H9 (cell line): Measurements from ENCODE around the gene OR2M3. TPM values are rescaled to one million over a fixed set of nuclear protein-coding genes. Genes with fewer than 3 reads are reported as not detected.

ENCODE experiments used
- DNase-seq: peaks from one replicate; pipeline ENCODE4 v3.0.0-alpha.2; 2017
- H2AFZ ChIP-seq: one replicate; pipeline ENCODE4 v1.6.1; 2013; ENCODE audit warnings: mild to moderate bottlenecking, low read length, control low read depth, moderate library complexity
- H2AK5ac ChIP-seq: 2 replicates; pipeline ENCODE4 v1.6.1; 2013; ENCODE audit warnings: low read length, control low read depth, mixed read lengths; ENCODE audit not compliant: insufficient read length
- H2BK120ac ChIP-seq: one replicate; pipeline ENCODE4 v1.6.1; 2013; ENCODE audit warnings: low read depth, mild to moderate bottlenecking, low read length, control low read depth, inconsistent platforms; ENCODE audit not compliant: poor library complexity, severe bottlenecking
- H2BK12ac ChIP-seq: 2 replicates; pipeline ENCODE4 v1.6.1; 2013; ENCODE audit warnings: low read length, control low read depth, mixed read lengths, low read depth; ENCODE audit not compliant: insufficient read length
- H2BK15ac ChIP-seq: 2 replicates; pipeline ENCODE4 v1.6.1; 2013; ENCODE audit warnings: low read depth, low read length, control low read depth
- H2BK20ac ChIP-seq: one replicate; pipeline ENCODE4 v1.6.1; 2013; ENCODE audit warnings: low read depth, mild to moderate bottlenecking, low read length, control low read depth, inconsistent platforms; ENCODE audit not compliant: poor library complexity, severe bottlenecking
- H2BK5ac ChIP-seq: 2 replicates; pipeline ENCODE4 v1.6.1; 2013; ENCODE audit warnings: low read length, control low read depth, mixed read lengths; ENCODE audit not compliant: insufficient read length
- H3K14ac ChIP-seq: 2 replicates; pipeline ENCODE4 v1.6.1; 2013; ENCODE audit warnings: low read length, control low read depth; ENCODE audit not compliant: insufficient read depth
- H3K18ac ChIP-seq: 2 replicates; pipeline ENCODE4 v1.6.1; 2013; ENCODE audit warnings: low read depth, mild to moderate bottlenecking, mixed read lengths, low read length, control low read depth; ENCODE audit not compliant: insufficient read length
- H3K23ac ChIP-seq: 2 replicates; pipeline ENCODE4 v1.6.1; 2013; ENCODE audit warnings: low read length, control low read depth, mixed read lengths, low read depth; ENCODE audit not compliant: insufficient read length
- H3K23me2 ChIP-seq: 2 replicates; pipeline ENCODE4 v1.6.1; 2013; ENCODE audit warnings: low read depth, mild to moderate bottlenecking, mixed read lengths, low read length, control low read depth; ENCODE audit not compliant: insufficient read length, poor library complexity, severe bottlenecking
- H3K27ac ChIP-seq: 2 replicates; pipeline ENCODE4 v1.5.1; 2013; ENCODE audit warnings: low read length, control low read depth, mixed read lengths, low read depth; ENCODE audit not compliant: insufficient read length
- H3K27me3 ChIP-seq: 2 replicates; pipeline ENCODE4 v1.6.1; 2013; ENCODE audit warnings: low read length, control low read depth, inconsistent platforms; ENCODE audit not compliant: insufficient read depth
- H3K4ac ChIP-seq: 2 replicates; pipeline ENCODE4 v1.6.1; 2013; ENCODE audit warnings: low read depth, mild to moderate bottlenecking, control low read depth, inconsistent platforms, low read length, moderate library complexity
- H3K4me1 ChIP-seq: 2 replicates; pipeline ENCODE4 v1.6.1; 2013; ENCODE audit warnings: low read length, control low read depth, inconsistent platforms; ENCODE audit not compliant: insufficient read depth
- H3K4me2 ChIP-seq: 2 replicates; pipeline ENCODE4 v1.6.1; 2013; ENCODE audit warnings: low read length, control low read depth, mixed read lengths; ENCODE audit not compliant: insufficient read length, insufficient read depth
- H3K56ac ChIP-seq: 2 replicates; pipeline ENCODE4 v1.6.1; 2013; ENCODE audit warnings: low read depth, mild to moderate bottlenecking, mixed read lengths, low read length, control low read depth; ENCODE audit not compliant: insufficient read length
- H3K79me1 ChIP-seq: 2 replicates; pipeline ENCODE4 v1.6.1; 2013; ENCODE audit warnings: low read depth, mild to moderate bottlenecking, moderate library complexity, low read length, control low read depth, inconsistent platforms; ENCODE audit not compliant: insufficient read depth, poor library complexity, severe bottlenecking
- H3K79me2 ChIP-seq: 2 replicates; pipeline ENCODE4 v1.6.1; 2013; ENCODE audit warnings: low read length, control low read depth, inconsistent platforms; ENCODE audit not compliant: insufficient read depth
- H3K9ac ChIP-seq: 2 replicates; pipeline ENCODE4 v1.6.1; 2013; ENCODE audit warnings: low read length, control low read depth, mixed read lengths; ENCODE audit not compliant: insufficient read length; ENCODE audit errors: extremely low read depth
- H3K9me3 ChIP-seq: one replicate; pipeline ENCODE4 v1.6.1; 2013; ENCODE audit warnings: low read depth, low read length, inconsistent platforms; ENCODE audit not compliant: control insufficient read depth
- H3T11ph ChIP-seq: one replicate; pipeline ENCODE4 v1.6.1; 2013; ENCODE audit warnings: mild to moderate bottlenecking, low read length, control low read depth, inconsistent platforms
- H4K20me1 ChIP-seq: one replicate; pipeline ENCODE4 v1.6.1; 2013; ENCODE audit not compliant: control insufficient read depth, insufficient read length, insufficient read depth
- H4K5ac ChIP-seq: 2 replicates; pipeline ENCODE4 v1.6.1; 2013; ENCODE audit warnings: low read depth, mild to moderate bottlenecking, mixed read lengths, low read length, control low read depth; ENCODE audit not compliant: insufficient read length
- H4K8ac ChIP-seq: replicated peaks from 2 replicates; pipeline ENCODE4 v1.6.1; 2013; ENCODE audit warnings: low read length, control low read depth, mixed read lengths, low read depth; ENCODE audit not compliant: insufficient read length
- H4K91ac ChIP-seq: 2 replicates; pipeline ENCODE4 v1.6.1; 2013; ENCODE audit warnings: low read depth, mild to moderate bottlenecking, moderate library complexity, mixed read lengths, low read length, control low read depth; ENCODE audit not compliant: insufficient read length
- H3K27ac Mint-ChIP-seq, 3 experiments: 2 replicates in 2 of 3; 3 replicates in 1 of 3; pipeline ENCODE4 v1.8.0; 2020 to 2021; ENCODE audit warnings: mixed read lengths in 3 of 3, mild to moderate bottlenecking in 1 of 3, moderate library complexity in 1 of 3
- H3K27me3 Mint-ChIP-seq: 2 replicates; pipeline ENCODE4 v1.8.0; 2021; ENCODE audit warnings: low read depth, mild to moderate bottlenecking, moderate library complexity, mixed read lengths
- H3K36me3 Mint-ChIP-seq, 3 experiments: 2 replicates in 2 of 3; 3 replicates in 1 of 3; pipeline ENCODE4 v1.8.0; 2020 to 2021; ENCODE audit warnings: low read depth in 3 of 3, mixed read lengths in 3 of 3; ENCODE audit not compliant: insufficient read depth in 1 of 3
- H3K4me1 Mint-ChIP-seq, 2 experiments: 2 replicates each; pipeline ENCODE4 v1.8.0; 2020; ENCODE audit warnings: mixed read lengths in 2 of 2
- H3K4me3 Mint-ChIP-seq, 2 experiments: 2 replicates in 1 of 2; 3 replicates in 1 of 2; pipeline ENCODE4 v1.8.0; 2020 to 2021; ENCODE audit warnings: mild to moderate bottlenecking in 2 of 2, mixed read lengths in 2 of 2, moderate library complexity in 1 of 2
- H3K9me3 Mint-ChIP-seq, 2 experiments: 2 replicates in 1 of 2; 3 replicates in 1 of 2; pipeline ENCODE4 v1.8.0; 2020; ENCODE audit warnings: mild to moderate bottlenecking in 2 of 2, mixed read lengths in 2 of 2, moderate library complexity in 1 of 2
- WGBS: extraction: QIAGEN DNeasy Blood & Tissue Kit; methylation state at CpG from one replicate; pipeline ENCODE4 v1.1.7; 2013; ENCODE audit warnings: missing lambda C conversion rate, low lambda C conversion rate, mixed read lengths; ENCODE audit not compliant: insufficient read length; ENCODE audit errors: extremely low coverage; 5-methylcytosine and 5-hydroxymethylcytosine counted together
- total RNA-seq: library from RNA; stranded (reverse); gene quantifications from 2 replicates; pipeline ENCODE4 v1.2.1, GENCODE V29; 2021
- TF ChIP-seq, protein P1 (sequence below): fragments of 200-600 bp; sonication (generic); conservative IDR thresholded peaks from 3 replicates; pipeline ENCODE4 v1.8.0; 2021; ENCODE audit warnings: antibody characterized with exemption, mild to moderate bottlenecking

Gene OR2M3
- total RNA-seq, 1 experiment from 2014 or later, result not detected

- H2BK12ac ChIP-seq, result no peak overlapping the region
- no peaks in the 10 kb centered on the region; the same call in none of the 2 replicates for H3K27me3 Mint-ChIP-seq
- H3K23ac ChIP-seq, result no peak overlapping the region
- H4K5ac ChIP-seq, result no peak overlapping the region
- no peak overlapping the region for H3K18ac ChIP-seq
- H4K20me1 ChIP-seq, result no peaks in the 10 kb centered on the region
- no peak overlapping the region for H3K4me3 Mint-ChIP-seq
- WGBS, result no CpG with 5 or more reads among the region's 7 CpGs
- H3K79me1 ChIP-seq, result no peaks in the 10 kb centered on the region
- no peak overlapping the region for H3K4ac ChIP-seq
- no peak overlapping the region for H3T11ph ChIP-seq
- no peak overlapping the region for H2AK5ac ChIP-seq
- no peak overlapping the region for H2AFZ ChIP-seq
- H3K4me2 ChIP-seq, result no peak overlapping the region
- TF ChIP-seq, protein P1, sequence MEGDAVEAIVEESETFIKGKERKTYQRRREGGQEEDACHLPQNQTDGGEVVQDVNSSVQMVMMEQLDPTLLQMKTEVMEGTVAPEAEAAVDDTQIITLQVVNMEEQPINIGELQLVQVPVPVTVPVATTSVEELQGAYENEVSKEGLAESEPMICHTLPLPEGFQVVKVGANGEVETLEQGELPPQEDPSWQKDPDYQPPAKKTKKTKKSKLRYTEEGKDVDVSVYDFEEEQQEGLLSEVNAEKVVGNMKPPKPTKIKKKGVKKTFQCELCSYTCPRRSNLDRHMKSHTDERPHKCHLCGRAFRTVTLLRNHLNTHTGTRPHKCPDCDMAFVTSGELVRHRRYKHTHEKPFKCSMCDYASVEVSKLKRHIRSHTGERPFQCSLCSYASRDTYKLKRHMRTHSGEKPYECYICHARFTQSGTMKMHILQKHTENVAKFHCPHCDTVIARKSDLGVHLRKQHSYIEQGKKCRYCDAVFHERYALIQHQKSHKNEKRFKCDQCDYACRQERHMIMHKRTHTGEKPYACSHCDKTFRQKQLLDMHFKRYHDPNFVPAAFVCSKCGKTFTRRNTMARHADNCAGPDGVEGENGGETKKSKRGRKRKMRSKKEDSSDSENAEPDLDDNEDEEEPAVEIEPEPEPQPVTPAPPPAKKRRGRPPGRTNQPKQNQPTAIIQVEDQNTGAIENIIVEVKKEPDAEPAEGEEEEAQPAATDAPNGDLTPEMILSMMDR, result no peak
- H3K4me1 Mint-ChIP-seq, result no peaks in the 10 kb centered on the region
- no peak overlapping the region for H2BK15ac ChIP-seq
- peaks cover 44% of the 10 kb centered on the region for H3K9me3 ChIP-seq
- no peak overlapping the region for H4K91ac ChIP-seq
- no peak overlapping the region for H2BK20ac ChIP-seq
- H3K14ac ChIP-seq, result no peak overlapping the region
- no peaks in the 10 kb centered on the region for H3K4me1 ChIP-seq
- H3K27ac Mint-ChIP-seq, result no peak overlapping the region
- H3K27me3 ChIP-seq, result no peaks in the 10 kb centered on the region
- no peak overlapping the region for H4K8ac ChIP-seq
- H3K27ac ChIP-seq, result no peak overlapping the region
- H3K56ac ChIP-seq, result no peak overlapping the region
- peaks cover 82 to 85% of the 10 kb centered on the region in 2 experiments for H3K9me3 Mint-ChIP-seq
- no peaks in the 10 kb centered on the region for H3K23me2 ChIP-seq
- no peak overlapping the region for H2BK120ac ChIP-seq
- H3K9ac ChIP-seq, result no peak overlapping the region
- DNase-seq, result no peak
- peaks cover 4 to 44% (median 7%) of the 10 kb centered on the region in 3 experiments; a peak in 6 of 7 replicates for H3K36me3 Mint-ChIP-seq
- no peak overlapping the region for H2BK5ac ChIP-seq
- no peaks in the 10 kb centered on the region for H3K79me2 ChIP-seq
Measured at GRCh38 chr1:248183996-248184395, 13.1 kb upstream of the OR2M3 start.
